GM12878 (cell line): ENCODE results near the gene TMEM38A. TPM values are rescaled to one million over a fixed set of nuclear protein-coding genes. Genes with fewer than 3 reads are reported as not detected.

ENCODE experiments used
- CHD1 ChIP-seq: IDR thresholded peaks from 2 replicates; pipeline ENCODE4 v1.6.1; 2012; ENCODE audit warnings: low read depth, low read length, improper control_type of control experiment
- JUNB ChIP-seq: IDR thresholded peaks from 2 replicates; pipeline ENCODE4 v1.6.1; 2016; ENCODE audit warnings: antibody characterized with exemption, mild to moderate bottlenecking
- KLF5 ChIP-seq: fragments of 450-650 bp; IDR thresholded peaks from 2 replicates; pipeline ENCODE4 v1.6.1; 2014; ENCODE audit warnings: mild to moderate bottlenecking; ENCODE audit not compliant: partially characterized antibody
- LARP7 ChIP-seq: fragments of 450-650 bp; IDR thresholded peaks from 2 replicates; pipeline ENCODE4 v1.6.1; 2017; ENCODE audit warnings: mild to moderate bottlenecking
- MYB ChIP-seq: fragments of 150-350 bp; IDR thresholded peaks from 2 replicates; pipeline ENCODE4 v1.6.1; 2014; ENCODE audit warnings: mild to moderate bottlenecking, low read depth, low read length, borderline replicate concordance
- NR2C1 ChIP-seq: fragments of 450-650 bp; IDR thresholded peaks from 2 replicates; pipeline ENCODE4 v1.6.1; 2017; ENCODE audit warnings: antibody characterized with exemption, mild to moderate bottlenecking, moderate library complexity
- POLR2A ChIP-seq: IDR thresholded peaks from 2 replicates; pipeline ENCODE4 v1.6.1; 2011; ENCODE audit warnings: low read depth, mild to moderate bottlenecking, low read length
- POLR2AphosphoS5 ChIP-seq: IDR thresholded peaks from 2 replicates; pipeline ENCODE4 v1.6.1; 2011; ENCODE audit warnings: mild to moderate bottlenecking, low read length, inconsistent platforms
- RB1 ChIP-seq: fragments of 450-650 bp; formaldehyde crosslinking; IDR thresholded peaks from 2 replicates; pipeline ENCODE4 v1.6.1; 2017; ENCODE audit warnings: mild to moderate bottlenecking, borderline replicate concordance
- SIN3A ChIP-seq: IDR thresholded peaks from 2 replicates; pipeline ENCODE4 v1.6.1; 2012; ENCODE audit warnings: low read depth, low read length, improper control_type of control experiment
- TCF3 ChIP-seq: IDR thresholded peaks from 2 replicates; pipeline ENCODE4 v1.6.1; 2012; ENCODE audit warnings: low read depth, mild to moderate bottlenecking, low read length, borderline replicate concordance; ENCODE audit not compliant: insufficient read depth
- polyA plus RNA-seq, 11 experiments: library from polyadenylated mRNA; depleted of rRNA in 4 of 11; unstranded in 6 of 11; stranded (reverse) in 5 of 11; fragments of >200 nt; fragmentation: Nextera tagmentation in 4 of 11; fragmentation: Illumina TruSeq in 1 of 11; extraction: Ambion mirVana in 4 of 11; extraction: Trizol in 1 of 11; gene quantifications; 1 replicate in 1 of 11; 2 replicates in 10 of 11; pipeline versions ENCODE4 v1.2.1 to v1.2.3, GENCODE V29; 2011 to 2016; ENCODE audit warnings: inconsistent platforms in 2 of 11, missing spikeins in 2 of 11, low read depth in 1 of 11
- total RNA-seq, 4 experiments: library from RNA; depleted of rRNA in 3 of 4; stranded (reverse); fragments of >200 nt in 3 of 4; fragmentation: Illumina TruSeq in 1 of 4; extraction: Trizol in 1 of 4; gene quantifications; 2 replicates each; pipeline versions ENCODE4 v1.2.1 to v1.2.3, GENCODE V29; 2013 to 2021
- TF ChIP-seq, protein P1 (sequence below): IDR thresholded peaks from 2 replicates; pipeline ENCODE4 v1.6.1; 2011; ENCODE audit warnings: borderline replicate concordance, low read depth, mild to moderate bottlenecking, moderate library complexity, mixed read lengths, low read length; ENCODE audit not compliant: insufficient read depth; ENCODE audit errors: extremely low read length
- TF ChIP-seq, protein P2 (sequence below): fragments of 450-650 bp; IDR thresholded peaks from 2 replicates; pipeline ENCODE4 v1.6.1; 2018; ENCODE audit warnings: borderline replicate concordance, mild to moderate bottlenecking; ENCODE audit not compliant: partially characterized antibody
- TF ChIP-seq, protein P3 (sequence below): IDR thresholded peaks from 2 replicates; pipeline ENCODE4 v1.6.1; 2012; ENCODE audit warnings: low read depth, low read length, improper control_type of control experiment
- TF ChIP-seq, protein P4 (sequence below): fragments of 450-650 bp; formaldehyde crosslinking; IDR thresholded peaks from 2 replicates; pipeline ENCODE4 v1.4.0; 2022; ENCODE audit warnings: mild to moderate bottlenecking, moderate library complexity
- TF ChIP-seq, protein P5 (sequence below): IDR thresholded peaks from 2 replicates; pipeline ENCODE4 v1.6.1; 2012; ENCODE audit warnings: low read length, inconsistent platforms
- TF ChIP-seq, protein P6 (sequence below): fragments of 450-650 bp; IDR thresholded peaks from 2 replicates; pipeline ENCODE4 v1.6.1; 2017; ENCODE audit warnings: antibody characterized with exemption, mild to moderate bottlenecking, moderate library complexity

Gene TMEM38A
- total and polyA plus RNA-seq, 10 of the 15 experiments (the other 5 are each of a cell fraction or from before 2014, with no cell fraction given) = 4.5 to 22.2 (median 15.0) TPM

DNA sequence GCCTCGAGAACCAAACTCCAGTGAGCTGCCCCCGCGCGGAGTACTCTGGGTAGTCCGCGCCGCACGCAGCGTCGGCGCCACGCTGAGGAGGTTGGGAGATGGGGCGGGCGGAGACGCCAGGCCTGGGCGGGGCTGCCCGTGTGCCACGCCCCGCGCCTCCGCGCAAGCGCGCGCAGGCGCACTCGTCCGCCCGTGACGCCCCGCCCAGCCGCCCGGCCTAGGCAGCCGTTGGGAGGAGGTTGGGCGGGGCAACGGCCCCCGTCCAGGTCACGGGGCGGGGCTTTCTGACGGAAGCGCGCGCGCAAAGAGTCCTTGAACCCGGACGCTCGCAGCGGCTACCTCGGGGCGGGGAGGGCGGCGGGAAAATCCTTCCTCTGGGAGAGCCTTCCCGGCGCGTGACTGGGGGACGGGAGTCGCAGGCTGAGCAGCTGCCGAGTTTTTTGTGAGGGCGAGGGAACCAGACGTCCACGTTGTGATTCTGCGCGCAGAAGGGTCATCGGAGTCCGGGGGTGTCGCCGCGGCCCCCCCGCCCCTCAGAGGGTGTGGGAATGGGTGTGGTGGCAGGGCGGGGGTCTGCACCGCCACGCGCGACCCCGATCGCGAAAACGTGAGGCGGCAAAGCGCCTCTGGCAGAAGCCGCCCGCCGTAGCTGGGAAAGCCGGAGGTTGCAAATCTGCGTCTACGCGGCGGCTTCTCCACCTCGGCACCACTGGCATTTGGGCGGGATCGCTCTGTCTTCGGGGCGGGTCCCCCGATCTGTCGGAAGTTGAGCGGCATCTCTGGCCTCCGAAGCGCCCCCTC is 32.6 kb upstream of the TMEM38A start, which contains the start of gene MED26 (continued):
- TF ChIP-seq CHD1 (no peak), POLR2A (peak; percentile 88), NR2C1 (peak; percentile 88), POLR2AphosphoS5 (peak; percentile 53), KLF5 (peak; percentile 86), JUNB (no peak), TCF3 (0 out of 2 replicates have a peak, but pooled peaks have one; percentile 9), RB1 (peak; percentile 94), LARP7 (peak; percentile 64), SIN3A (peak; percentile 52; the same call in 1 of the 2 replicates), MYB (no peak; the same call in 1 of the 2 replicates)
- TF ChIP-seq, protein P1, sequence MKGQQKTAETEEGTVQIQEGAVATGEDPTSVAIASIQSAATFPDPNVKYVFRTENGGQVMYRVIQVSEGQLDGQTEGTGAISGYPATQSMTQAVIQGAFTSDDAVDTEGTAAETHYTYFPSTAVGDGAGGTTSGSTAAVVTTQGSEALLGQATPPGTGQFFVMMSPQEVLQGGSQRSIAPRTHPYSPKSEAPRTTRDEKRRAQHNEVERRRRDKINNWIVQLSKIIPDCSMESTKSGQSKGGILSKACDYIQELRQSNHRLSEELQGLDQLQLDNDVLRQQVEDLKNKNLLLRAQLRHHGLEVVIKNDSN = peak; percentile 42
- TF ChIP-seq, protein P2, sequence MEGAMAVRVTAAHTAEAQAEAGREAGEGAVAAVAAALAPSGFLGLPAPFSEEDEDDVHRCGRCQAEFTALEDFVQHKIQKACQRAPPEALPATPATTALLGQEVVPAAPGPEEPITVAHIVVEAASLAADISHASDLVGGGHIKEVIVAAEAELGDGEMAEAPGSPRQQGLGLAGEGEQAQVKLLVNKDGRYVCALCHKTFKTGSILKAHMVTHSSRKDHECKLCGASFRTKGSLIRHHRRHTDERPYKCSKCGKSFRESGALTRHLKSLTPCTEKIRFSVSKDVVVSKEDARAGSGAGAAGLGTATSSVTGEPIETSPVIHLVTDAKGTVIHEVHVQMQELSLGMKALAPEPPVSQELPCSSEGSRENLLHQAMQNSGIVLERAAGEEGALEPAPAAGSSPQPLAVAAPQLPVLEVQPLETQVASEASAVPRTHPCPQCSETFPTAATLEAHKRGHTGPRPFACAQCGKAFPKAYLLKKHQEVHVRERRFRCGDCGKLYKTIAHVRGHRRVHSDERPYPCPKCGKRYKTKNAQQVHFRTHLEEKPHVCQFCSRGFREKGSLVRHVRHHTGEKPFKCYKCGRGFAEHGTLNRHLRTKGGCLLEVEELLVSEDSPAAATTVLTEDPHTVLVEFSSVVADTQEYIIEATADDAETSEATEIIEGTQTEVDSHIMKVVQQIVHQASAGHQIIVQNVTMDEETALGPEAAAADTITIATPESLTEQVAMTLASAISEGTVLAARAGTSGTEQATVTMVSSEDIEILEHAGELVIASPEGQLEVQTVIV = no peak
- TF ChIP-seq, protein P3, sequence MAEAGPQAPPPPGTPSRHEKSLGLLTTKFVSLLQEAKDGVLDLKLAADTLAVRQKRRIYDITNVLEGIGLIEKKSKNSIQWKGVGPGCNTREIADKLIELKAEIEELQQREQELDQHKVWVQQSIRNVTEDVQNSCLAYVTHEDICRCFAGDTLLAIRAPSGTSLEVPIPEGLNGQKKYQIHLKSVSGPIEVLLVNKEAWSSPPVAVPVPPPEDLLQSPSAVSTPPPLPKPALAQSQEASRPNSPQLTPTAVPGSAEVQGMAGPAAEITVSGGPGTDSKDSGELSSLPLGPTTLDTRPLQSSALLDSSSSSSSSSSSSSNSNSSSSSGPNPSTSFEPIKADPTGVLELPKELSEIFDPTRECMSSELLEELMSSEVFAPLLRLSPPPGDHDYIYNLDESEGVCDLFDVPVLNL = no peak
- TF ChIP-seq, protein P4, sequence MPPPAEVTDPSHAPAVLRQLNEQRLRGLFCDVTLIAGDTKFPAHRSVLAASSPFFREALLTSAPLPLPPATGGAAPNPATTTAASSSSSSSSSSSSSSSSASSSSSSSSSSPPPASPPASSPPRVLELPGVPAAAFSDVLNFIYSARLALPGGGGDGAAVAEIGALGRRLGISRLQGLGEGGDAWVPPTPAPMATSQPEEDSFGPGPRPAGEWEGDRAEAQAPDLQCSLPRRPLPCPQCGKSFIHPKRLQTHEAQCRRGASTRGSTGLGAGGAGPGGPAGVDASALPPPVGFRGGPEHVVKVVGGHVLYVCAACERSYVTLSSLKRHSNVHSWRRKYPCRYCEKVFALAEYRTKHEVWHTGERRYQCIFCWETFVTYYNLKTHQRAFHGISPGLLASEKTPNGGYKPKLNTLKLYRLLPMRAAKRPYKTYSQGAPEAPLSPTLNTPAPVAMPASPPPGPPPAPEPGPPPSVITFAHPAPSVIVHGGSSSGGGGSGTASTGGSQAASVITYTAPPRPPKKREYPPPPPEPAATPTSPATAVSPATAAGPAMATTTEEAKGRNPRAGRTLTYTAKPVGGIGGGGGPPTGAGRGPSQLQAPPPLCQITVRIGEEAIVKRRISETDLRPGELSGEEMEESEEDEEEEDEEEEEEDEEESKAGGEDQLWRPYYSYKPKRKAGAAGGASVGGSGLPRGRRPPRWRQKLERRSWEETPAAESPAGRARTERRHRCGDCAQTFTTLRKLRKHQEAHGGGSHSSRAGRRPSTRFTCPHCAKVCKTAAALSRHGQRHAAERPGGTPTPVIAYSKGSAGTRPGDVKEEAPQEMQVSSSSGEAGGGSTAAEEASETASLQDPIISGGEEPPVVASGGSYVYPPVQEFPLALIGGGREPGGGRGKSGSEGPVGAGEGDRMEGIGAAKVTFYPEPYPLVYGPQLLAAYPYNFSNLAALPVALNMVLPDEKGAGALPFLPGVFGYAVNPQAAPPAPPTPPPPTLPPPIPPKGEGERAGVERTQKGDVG (CRISPR knock-in tag) = no peak
- TF ChIP-seq, protein P5, sequence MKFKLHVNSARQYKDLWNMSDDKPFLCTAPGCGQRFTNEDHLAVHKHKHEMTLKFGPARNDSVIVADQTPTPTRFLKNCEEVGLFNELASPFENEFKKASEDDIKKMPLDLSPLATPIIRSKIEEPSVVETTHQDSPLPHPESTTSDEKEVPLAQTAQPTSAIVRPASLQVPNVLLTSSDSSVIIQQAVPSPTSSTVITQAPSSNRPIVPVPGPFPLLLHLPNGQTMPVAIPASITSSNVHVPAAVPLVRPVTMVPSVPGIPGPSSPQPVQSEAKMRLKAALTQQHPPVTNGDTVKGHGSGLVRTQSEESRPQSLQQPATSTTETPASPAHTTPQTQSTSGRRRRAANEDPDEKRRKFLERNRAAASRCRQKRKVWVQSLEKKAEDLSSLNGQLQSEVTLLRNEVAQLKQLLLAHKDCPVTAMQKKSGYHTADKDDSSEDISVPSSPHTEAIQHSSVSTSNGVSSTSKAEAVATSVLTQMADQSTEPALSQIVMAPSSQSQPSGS = no peak
- TF ChIP-seq, protein P6, sequence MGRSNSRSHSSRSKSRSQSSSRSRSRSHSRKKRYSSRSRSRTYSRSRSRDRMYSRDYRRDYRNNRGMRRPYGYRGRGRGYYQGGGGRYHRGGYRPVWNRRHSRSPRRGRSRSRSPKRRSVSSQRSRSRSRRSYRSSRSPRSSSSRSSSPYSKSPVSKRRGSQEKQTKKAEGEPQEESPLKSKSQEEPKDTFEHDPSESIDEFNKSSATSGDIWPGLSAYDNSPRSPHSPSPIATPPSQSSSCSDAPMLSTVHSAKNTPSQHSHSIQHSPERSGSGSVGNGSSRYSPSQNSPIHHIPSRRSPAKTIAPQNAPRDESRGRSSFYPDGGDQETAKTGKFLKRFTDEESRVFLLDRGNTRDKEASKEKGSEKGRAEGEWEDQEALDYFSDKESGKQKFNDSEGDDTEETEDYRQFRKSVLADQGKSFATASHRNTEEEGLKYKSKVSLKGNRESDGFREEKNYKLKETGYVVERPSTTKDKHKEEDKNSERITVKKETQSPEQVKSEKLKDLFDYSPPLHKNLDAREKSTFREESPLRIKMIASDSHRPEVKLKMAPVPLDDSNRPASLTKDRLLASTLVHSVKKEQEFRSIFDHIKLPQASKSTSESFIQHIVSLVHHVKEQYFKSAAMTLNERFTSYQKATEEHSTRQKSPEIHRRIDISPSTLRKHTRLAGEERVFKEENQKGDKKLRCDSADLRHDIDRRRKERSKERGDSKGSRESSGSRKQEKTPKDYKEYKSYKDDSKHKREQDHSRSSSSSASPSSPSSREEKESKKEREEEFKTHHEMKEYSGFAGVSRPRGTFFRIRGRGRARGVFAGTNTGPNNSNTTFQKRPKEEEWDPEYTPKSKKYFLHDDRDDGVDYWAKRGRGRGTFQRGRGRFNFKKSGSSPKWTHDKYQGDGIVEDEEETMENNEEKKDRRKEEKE = 0 out of 2 replicates have a peak, but pooled peaks have one; percentile 43
